ENCODE measurements around the gene IQSEC1.

GRCh38 chr3:12906916-12907290, 166.3 kb downstream of the IQSEC1 start:
- TF ChIP-seq TAF1 (IDR thresholded peaks at IDR 0.05; ENCODE audit: low read depth, low read length) (no peak), POLR2AphosphoS5 (IDR thresholded peaks at IDR 0.05; ENCODE audit: low read depth, low read length) (no peak), POLR2A (IDR thresholded peaks at IDR 0.05; ENCODE audit: low read depth, low read length) (no peak), SPI1 (IDR thresholded peaks at IDR 0.05; ENCODE audit: low read depth, low read length) (no peak)
